OCI-LY1 (cell line): ENCODE data around the gene OPRM1.

Experiments used
- H2AFZ ChIP-seq: fragments of 200-600 bp; sonication (generic), shearing (Covaris generic); 2 replicates; pipeline ENCODE4 v1.6.0; 2014; ENCODE audit warnings: antibody characterized with exemption, mild to moderate bottlenecking, low read length
- H3F3A ChIP-seq: fragments of 200-600 bp; sonication (generic), shearing (Covaris generic); 2 replicates; pipeline ENCODE4 v1.6.0; 2014; ENCODE audit warnings: mild to moderate bottlenecking, antibody characterized with exemption, low read length, moderate library complexity; ENCODE audit not compliant: insufficient read depth
- H3K27ac ChIP-seq: fragments of 200-600 bp; sonication (generic); 2 replicates; pipeline ENCODE4 v1.5.1; 2014; ENCODE audit warnings: low read length, mixed run types, mild to moderate bottlenecking, low read depth; ENCODE audit not compliant: poor library complexity, severe bottlenecking
- H3K27me3 ChIP-seq: fragments of 200-600 bp; sonication (generic); 2 replicates; pipeline ENCODE4 v1.6.0; 2014; ENCODE audit warnings: antibody characterized with exemption, mild to moderate bottlenecking, low read length, moderate library complexity; ENCODE audit not compliant: insufficient read depth
- H3K36me3 ChIP-seq: fragments of 200-600 bp; sonication (generic); 2 replicates; pipeline ENCODE4 v1.6.1; 2014; ENCODE audit warnings: mild to moderate bottlenecking, antibody characterized with exemption, low read length, moderate library complexity, mixed read lengths; ENCODE audit not compliant: insufficient read depth
- H3K4me1 ChIP-seq: fragments of 200-600 bp; sonication (generic); 2 replicates; pipeline ENCODE4 v1.5.1; 2014; ENCODE audit warnings: mild to moderate bottlenecking, low read length, moderate library complexity; ENCODE audit not compliant: insufficient read depth, severe bottlenecking
- H3K4me2 ChIP-seq: fragments of 200-600 bp; sonication (generic), shearing (Covaris generic); 2 replicates; pipeline ENCODE4 v1.6.1; 2014; ENCODE audit warnings: low read length
- H3K4me3 ChIP-seq: fragments of 200-600 bp; sonication (generic); 2 replicates; pipeline ENCODE4 v1.5.1; 2014; ENCODE audit warnings: low read length, low read depth, mild to moderate bottlenecking, mixed read lengths; ENCODE audit not compliant: poor library complexity, severe bottlenecking
- H3K79me2 ChIP-seq: fragments of 200-600 bp; shearing (Covaris generic); 2 replicates; pipeline ENCODE4 v1.6.1; 2016; ENCODE audit warnings: mixed run types, low read length, mixed read lengths; ENCODE audit not compliant: insufficient read depth
- H3K9ac ChIP-seq: fragments of 200-600 bp; sonication (generic), shearing (Covaris generic); 2 replicates; pipeline ENCODE4 v1.6.1; 2014; ENCODE audit warnings: mild to moderate bottlenecking, low read length, mixed read lengths
- H3K9me2 ChIP-seq: fragments of 200-600 bp; sonication (generic), shearing (Covaris generic); 2 replicates; pipeline ENCODE4 v1.6.1; 2014; ENCODE audit warnings: low read depth, mild to moderate bottlenecking, low read length, mixed read lengths
- H3K9me3 ChIP-seq: fragments of 200-600 bp; shearing (Covaris generic); 2 replicates; pipeline ENCODE4 v1.6.1; 2014; ENCODE audit warnings: low read length, mixed read lengths
- H4K20me1 ChIP-seq: fragments of 200-600 bp; sonication (generic), shearing (Covaris generic); 2 replicates; pipeline ENCODE4 v1.6.0; 2016; ENCODE audit warnings: mild to moderate bottlenecking, low read length; ENCODE audit not compliant: insufficient read depth
- EZH2 ChIP-seq: fragments of 200-600 bp; sonication (generic), shearing (Covaris generic); IDR thresholded peaks from 2 replicates; pipeline ENCODE4 v1.8.0; 2017; ENCODE audit warnings: borderline replicate concordance, mixed run types, mild to moderate bottlenecking, antibody characterized with exemption, low read length, moderate library complexity, mixed read lengths
- TF ChIP-seq, protein P1 (sequence below): fragments of 200-600 bp; sonication (generic), shearing (Covaris generic); IDR thresholded peaks from 2 replicates; pipeline ENCODE4 v1.5.1; 2017; ENCODE audit warnings: mild to moderate bottlenecking, antibody characterized with exemption, low read length, moderate library complexity, mixed read lengths

Gene OPRM1

DNA sequence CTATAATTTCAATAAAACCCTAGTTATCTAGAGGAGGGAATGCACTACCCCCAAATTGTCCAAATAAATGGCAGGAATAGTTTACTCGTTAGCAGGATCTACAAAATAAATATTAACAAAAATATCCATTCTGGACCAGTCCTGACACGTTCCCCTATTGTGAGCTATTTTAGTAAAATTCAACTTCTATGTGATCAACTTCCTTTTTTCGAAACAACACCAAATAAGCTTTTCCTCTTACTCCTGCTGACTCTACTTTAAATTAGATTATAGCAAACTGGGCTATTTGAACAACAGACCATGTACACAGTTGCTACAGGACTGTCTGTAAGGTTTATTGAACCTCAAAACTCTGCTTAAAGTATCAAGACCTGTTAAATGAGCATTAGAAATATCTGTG lies 163.3 kb downstream of the OPRM1 start:
- Histone ChIP-seq H3K9me3 (no peaks in the 10 kb centered on the region), H4K20me1 (no peaks in the 10 kb centered on the region), H3K27me3 (no peaks in the 10 kb centered on the region), H3F3A (no peaks in the 10 kb centered on the region), H3K27ac (no peak overlapping the region), H3K36me3 (no peaks in the 10 kb centered on the region), H3K4me3 (no peak overlapping the region), H3K4me2 (no peak overlapping the region), H3K9me2 (no peaks in the 10 kb centered on the region), H2AFZ (no peak overlapping the region), H3K4me1 (no peaks in the 10 kb centered on the region), H3K79me2 (no peaks in the 10 kb centered on the region), H3K9ac (no peak overlapping the region)
- TF ChIP-seq, protein P1, sequence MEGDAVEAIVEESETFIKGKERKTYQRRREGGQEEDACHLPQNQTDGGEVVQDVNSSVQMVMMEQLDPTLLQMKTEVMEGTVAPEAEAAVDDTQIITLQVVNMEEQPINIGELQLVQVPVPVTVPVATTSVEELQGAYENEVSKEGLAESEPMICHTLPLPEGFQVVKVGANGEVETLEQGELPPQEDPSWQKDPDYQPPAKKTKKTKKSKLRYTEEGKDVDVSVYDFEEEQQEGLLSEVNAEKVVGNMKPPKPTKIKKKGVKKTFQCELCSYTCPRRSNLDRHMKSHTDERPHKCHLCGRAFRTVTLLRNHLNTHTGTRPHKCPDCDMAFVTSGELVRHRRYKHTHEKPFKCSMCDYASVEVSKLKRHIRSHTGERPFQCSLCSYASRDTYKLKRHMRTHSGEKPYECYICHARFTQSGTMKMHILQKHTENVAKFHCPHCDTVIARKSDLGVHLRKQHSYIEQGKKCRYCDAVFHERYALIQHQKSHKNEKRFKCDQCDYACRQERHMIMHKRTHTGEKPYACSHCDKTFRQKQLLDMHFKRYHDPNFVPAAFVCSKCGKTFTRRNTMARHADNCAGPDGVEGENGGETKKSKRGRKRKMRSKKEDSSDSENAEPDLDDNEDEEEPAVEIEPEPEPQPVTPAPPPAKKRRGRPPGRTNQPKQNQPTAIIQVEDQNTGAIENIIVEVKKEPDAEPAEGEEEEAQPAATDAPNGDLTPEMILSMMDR = no peak
- no peak for TF ChIP-seq EZH2

GRCh38 chr6:154202958-154203357 lies 163.9 kb downstream of the OPRM1 start:
- Histone ChIP-seq H3K27me3 (no peaks in the 10 kb centered on the region), H3K9me2 (no peaks in the 10 kb centered on the region), H2AFZ (no peak overlapping the region), H3K79me2 (no peaks in the 10 kb centered on the region), H3K4me3 (no peak overlapping the region), H3K4me1 (no peaks in the 10 kb centered on the region), H3F3A (no peaks in the 10 kb centered on the region), H4K20me1 (no peaks in the 10 kb centered on the region), H3K27ac (no peak overlapping the region), H3K36me3 (no peaks in the 10 kb centered on the region), H3K9ac (no peak overlapping the region), H3K4me2 (no peak overlapping the region), H3K9me3 (no peaks in the 10 kb centered on the region)
- no peak for TF ChIP-seq EZH2
- TF ChIP-seq, protein P1 = no peak

DNA sequence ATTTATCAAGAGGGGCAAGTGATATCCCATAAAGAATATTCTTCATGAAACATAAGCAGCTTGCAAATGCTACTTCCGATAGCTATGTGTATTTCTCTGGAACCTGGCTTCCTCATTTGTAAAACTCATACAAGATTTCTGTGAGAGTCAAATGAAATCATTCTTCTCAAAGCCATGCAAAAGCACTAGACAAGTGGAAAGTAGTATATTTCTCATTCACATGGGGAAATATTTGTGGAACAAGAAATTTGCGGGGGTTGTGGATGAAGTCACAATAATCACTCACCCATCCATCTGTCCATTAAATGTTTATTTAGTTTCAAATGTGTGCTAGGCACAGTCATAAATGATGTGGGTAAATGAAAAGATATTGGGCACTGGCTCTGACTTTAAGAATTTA lies 167.1 kb downstream of the OPRM1 start:
- Histone ChIP-seq H3K79me2 (no peaks in the 10 kb centered on the region), H2AFZ (no peak overlapping the region), H3K4me2 (no peak overlapping the region), H3K36me3 (no peaks in the 10 kb centered on the region), H4K20me1 (no peaks in the 10 kb centered on the region), H3K9ac (no peak overlapping the region), H3K9me2 (no peaks in the 10 kb centered on the region), H3K9me3 (no peaks in the 10 kb centered on the region), H3K4me3 (no peak overlapping the region), H3K27me3 (no peaks in the 10 kb centered on the region), H3K4me1 (no peaks in the 10 kb centered on the region), H3F3A (no peaks in the 10 kb centered on the region), H3K27ac (no peak overlapping the region)
- TF ChIP-seq, protein P1 = no peak
- no peak for TF ChIP-seq EZH2
